ENCODE measurements around the gene ZDHHC11. TPM values are rescaled to one million over a fixed set of nuclear protein-coding genes. Genes with fewer than 3 reads are reported as not detected.
"Not testable (repeated sequence)": the region's sequence is repeated elsewhere in the genome, so short reads cannot be mapped to it uniquely, and the experiment has no call there.

Gene ZDHHC11
- total RNA-seq, 1 donor from 2014 or later: 27.5 TPM

DNA sequence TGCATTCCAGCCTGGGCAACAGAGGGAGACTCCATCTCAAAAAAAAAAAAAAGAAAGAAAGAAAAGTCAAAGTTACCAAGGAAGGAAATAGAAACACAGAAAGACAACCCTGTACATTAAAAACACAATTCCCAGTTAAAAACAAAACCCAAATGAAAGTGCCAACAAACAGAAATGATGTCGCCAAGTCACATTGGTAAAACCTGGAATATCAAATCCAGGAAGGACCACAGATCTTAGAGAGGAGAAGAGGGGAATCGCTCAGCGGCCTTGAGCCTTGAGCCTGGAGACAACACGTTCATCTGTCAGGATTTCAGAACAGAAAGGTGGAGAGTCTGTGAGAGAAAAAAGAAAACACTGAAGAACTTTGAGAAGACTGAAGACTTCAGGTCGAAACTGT is 1.2 kb upstream of the ZDHHC11 start:
- H3K27ac Mint-ChIP-seq: no peak overlapping the region
- no peaks in the 10 kb centered on the region for H3K9me3 Mint-ChIP-seq

GRCh38 chr5:851553-851952 is 767 bp upstream of the ZDHHC11 start:
- H3K27ac Mint-ChIP-seq: no peak overlapping the region
- no peaks in the 10 kb centered on the region for H3K27me3 Mint-ChIP-seq
- no peaks in the 10 kb centered on the region for H3K36me3 Mint-ChIP-seq
- DNase-seq (ENCODE audit: extremely low spot score, unreplicated experiment): no peak
- no peak for TF ChIP-seq CTCF (conservative IDR thresholded peaks at IDR 0.05)
- H3K4me3 Mint-ChIP-seq: no peak overlapping the region
- no peaks in the 10 kb centered on the region for H3K9me3 Mint-ChIP-seq
- peaks cover 5% of the 10 kb centered on the region for H3K4me1 Mint-ChIP-seq (ENCODE audit: unreplicated experiment)

More for the DNA sequence above, 1.2 kb upstream of the ZDHHC11 start:
- no peak overlapping the region for H3K4me3 Mint-ChIP-seq
- no peak for TF ChIP-seq CTCF (conservative IDR thresholded peaks at IDR 0.05)
- H3K36me3 Mint-ChIP-seq: no peaks in the 10 kb centered on the region
- no peaks in the 10 kb centered on the region for H3K27me3 Mint-ChIP-seq
- no peak for DNase-seq (ENCODE audit: extremely low spot score, unreplicated experiment)
- H3K4me1 Mint-ChIP-seq (ENCODE audit: unreplicated experiment): peaks cover 5% of the 10 kb centered on the region

- TF ChIP-seq CTCF (conservative IDR thresholded peaks at IDR 0.05): no peak
- Mint-ChIP-seq H3K4me3 (no peak overlapping the region), H3K27ac (no peak overlapping the region), H3K9me3 (no peaks in the 10 kb centered on the region), H3K27me3 (no peaks in the 10 kb centered on the region), H3K4me1 (ENCODE audit: unreplicated experiment) (peaks cover 5% of the 10 kb centered on the region), H3K36me3 (no peaks in the 10 kb centered on the region)
- DNase-seq (ENCODE audit: extremely low spot score, unreplicated experiment): no peak
These were observed 290 bp upstream of the ZDHHC11 start for GRCh38 chr5:851076-851475.

GRCh38 chr5:849651-850301 is 1.0 kb downstream of the ZDHHC11 start:
- no peak overlapping the region for H3K27ac Mint-ChIP-seq
- no peaks in the 10 kb centered on the region for H3K9me3 Mint-ChIP-seq
- no peak for DNase-seq (ENCODE audit: extremely low spot score, unreplicated experiment)
- TF ChIP-seq CTCF (conservative IDR thresholded peaks at IDR 0.05): no peak
- no peaks in the 10 kb centered on the region for H3K27me3 Mint-ChIP-seq
- H3K4me1 Mint-ChIP-seq (ENCODE audit: unreplicated experiment): peaks cover 5% of the 10 kb centered on the region
- H3K4me3 Mint-ChIP-seq: no peak overlapping the region
- H3K36me3 Mint-ChIP-seq: no peaks in the 10 kb centered on the region

GRCh38 chr5:848671-849111 is 2.1 kb downstream of the ZDHHC11 start:
- H3K4me1 Mint-ChIP-seq (ENCODE audit: unreplicated experiment): peaks cover 5% of the 10 kb centered on the region
- no peaks in the 10 kb centered on the region for H3K9me3 Mint-ChIP-seq
- no peak for DNase-seq (ENCODE audit: extremely low spot score, unreplicated experiment)
- H3K36me3 Mint-ChIP-seq: no peaks in the 10 kb centered on the region
- H3K27me3 Mint-ChIP-seq: no peaks in the 10 kb centered on the region
- H3K27ac Mint-ChIP-seq: no peak overlapping the region
- TF ChIP-seq CTCF (conservative IDR thresholded peaks at IDR 0.05): no peak
- H3K4me3 Mint-ChIP-seq: no peak overlapping the region

DNA sequence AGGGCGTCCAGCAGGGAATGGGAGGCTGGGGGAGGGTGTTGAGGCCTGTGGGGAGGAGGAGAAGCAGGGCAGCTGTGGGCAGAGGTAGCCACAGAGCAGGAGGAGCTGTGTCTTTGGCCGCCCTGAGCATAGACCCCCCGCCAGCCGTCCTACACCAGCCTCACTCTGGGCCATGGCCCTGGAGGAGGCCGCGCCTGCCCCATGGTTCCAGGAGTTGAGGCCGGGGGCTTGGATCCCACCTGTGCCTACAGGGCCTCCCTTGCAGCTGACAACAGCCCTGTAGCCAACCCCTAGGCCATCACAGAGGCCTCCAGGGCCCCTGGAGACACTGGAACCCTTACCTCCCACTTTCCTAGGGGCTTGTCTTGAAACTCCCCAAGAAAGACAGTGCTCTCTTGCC is 3.0 kb downstream of the ZDHHC11 start:
- H3K9me3 Mint-ChIP-seq: not testable (repeated sequence)

GRCh38 chr5:847212-847611 is 3.6 kb downstream of the ZDHHC11 start:
- not testable (repeated sequence) for H3K9me3 Mint-ChIP-seq; H3K27ac Mint-ChIP-seq; H3K27me3 Mint-ChIP-seq; H3K4me1 Mint-ChIP-seq (ENCODE audit: unreplicated experiment); DNase-seq (ENCODE audit: extremely low spot score, unreplicated experiment); H3K36me3 Mint-ChIP-seq; H3K4me3 Mint-ChIP-seq

More for the DNA sequence above, 3.0 kb downstream of the ZDHHC11 start:
- H3K27ac Mint-ChIP-seq; H3K4me3 Mint-ChIP-seq; DNase-seq (ENCODE audit: extremely low spot score, unreplicated experiment); H3K36me3 Mint-ChIP-seq; H3K4me1 Mint-ChIP-seq (ENCODE audit: unreplicated experiment); H3K27me3 Mint-ChIP-seq: not testable (repeated sequence)

- H3K27ac Mint-ChIP-seq: peak overlapping the region; percentile 17
- H3K27me3 Mint-ChIP-seq; H3K4me1 Mint-ChIP-seq (ENCODE audit: unreplicated experiment); H3K9me3 Mint-ChIP-seq; H3K4me3 Mint-ChIP-seq; H3K36me3 Mint-ChIP-seq: not testable (repeated sequence)
- peak; percentile 69 for DNase-seq (ENCODE audit: extremely low spot score, unreplicated experiment)
These were observed 4.1 kb downstream of the ZDHHC11 start for GRCh38 chr5:846602-847091.

Data from type B pancreatic cell (in vitro differentiated cells).